Esophagus muscularis mucosa (tissue), 4 donors: ENCODE data around the gene IL21R. TPM values are rescaled to one million over a fixed set of nuclear protein-coding genes. Genes with fewer than 3 reads are reported as not detected.

ENCODE experiments used
- DNase-seq: peaks from one replicate; pipeline ENCODE4 v3.0.0-alpha.2; 2017; ENCODE audit errors: extremely low spot score
- H3K27ac ChIP-seq, 4 donors: fragments of 200-600 bp; sonication (generic); replicated peaks in 1 of 4; 1 replicate in 3 of 4; 2 replicates in 1 of 4; pipeline ENCODE4 v1.5.1; 2016 to 2019; ENCODE audit warnings: mild to moderate bottlenecking in 1 of 4
- H3K27me3 ChIP-seq, 4 donors: fragments of 200-600 bp; sonication (generic); one replicate each; pipeline versions ENCODE4 v1.5.1 to v1.6.0; 2016 to 2019
- H3K36me3 ChIP-seq, 4 donors: fragments of 200-600 bp; sonication (generic); one replicate each; pipeline ENCODE4 v1.5.1; 2016 to 2019
- H3K4me1 ChIP-seq, 4 donors: fragments of 200-600 bp; sonication (generic); one replicate each; pipeline ENCODE4 v1.5.1; 2016 to 2019
- H3K4me3 ChIP-seq, 4 donors: fragments of 200-600 bp; sonication (generic); 1 replicate in 2 of 4; 2 replicates in 2 of 4; pipeline ENCODE4 v1.5.1; 2016 to 2019; ENCODE audit warnings: mild to moderate bottlenecking in 4 of 4, moderate library complexity in 1 of 4
- H3K9me3 ChIP-seq, 4 donors: fragments of 200-600 bp; sonication (generic); 1 replicate in 3 of 4; 2 replicates in 1 of 4; pipeline ENCODE4 v1.5.1; 2016 to 2019
- EP300 ChIP-seq: sonication (generic); formaldehyde crosslinking; IDR thresholded peaks from one replicate; pipeline ENCODE4 v1.6.1; 2017; ENCODE audit warnings: antibody characterized with exemption
- POLR2A ChIP-seq: fragments of 450-650 bp; IDR thresholded peaks from one replicate; pipeline ENCODE4 v1.6.1; 2017; ENCODE audit warnings: antibody characterized with exemption, moderate library complexity, mild to moderate bottlenecking, low read depth
- POLR2AphosphoS5 ChIP-seq, 2 donors: sonication (generic); formaldehyde crosslinking; IDR thresholded peaks; one replicate each; pipeline ENCODE4 v1.6.1; 2017; ENCODE audit warnings: antibody characterized with exemption in 2 of 2
- WGBS: methylation state at CpG from one replicate; pipeline ENCODE4 v1.1.5; 2018; 5-methylcytosine and 5-hydroxymethylcytosine counted together
- intact Hi-C: fragments of 100-400 bp; cut with DNase I; formaldehyde crosslinking; loops from one replicate; pipeline ENCODE4 v1.15.1; 2023
- total RNA-seq, 4 donors: library from RNA; depleted of rRNA; stranded (reverse); fragments of >200 nt; gene quantifications; one replicate each; pipeline versions ENCODE4 v1.1.0 to v1.2.1, GENCODE V29; 2016
- TF ChIP-seq, protein P1 (sequence below), 3 experiments: fragments of 200-600 bp in 2 of 3; fragments of 450-650 bp in 1 of 3; sonication (generic) in 2 of 3; IDR thresholded peaks; one replicate each; pipeline ENCODE4 v1.5.1; 2017 to 2019; ENCODE audit warnings: antibody characterized with exemption in 3 of 3, mild to moderate bottlenecking in 2 of 3, moderate library complexity in 1 of 3

IL21R gene
- total RNA-seq, 4 donors from 2014 or later: under 0.01 to 0.50 (median 0.17) TPM; not detected in 1

DNA sequence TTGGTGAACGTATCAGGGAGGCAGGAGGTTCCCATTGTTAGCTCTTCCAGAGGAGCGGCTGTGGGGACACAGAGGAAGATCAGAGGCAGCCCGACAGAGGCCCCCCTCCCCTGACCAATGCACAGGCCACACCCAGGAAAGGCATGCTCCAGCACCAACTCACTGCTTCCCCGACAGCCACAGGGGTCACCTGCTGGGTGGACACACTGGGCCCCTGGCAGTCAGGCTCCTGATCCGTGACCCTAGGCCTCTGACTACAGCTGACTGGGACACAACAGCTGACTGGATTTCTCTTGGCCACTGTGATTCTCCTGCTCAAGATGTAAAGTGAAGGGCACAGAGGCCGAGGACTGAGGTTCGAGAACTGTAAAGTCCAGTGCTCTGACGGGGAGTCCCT, 63.5 kb downstream of the IL21R start:
- no peak for DNase-seq
- 85% methylated on average over 7 of the region's 8 CpGs for WGBS
- Histone ChIP-seq H3K9me3 (no peaks in the 10 kb centered on the region), H3K4me1 (peaks cover 11 to 21% (median 20%) of the 10 kb centered on the region in 4 donors), H3K27me3 (no peaks in the 10 kb centered on the region), H3K4me3 (no peak overlapping the region), H3K27ac (no peak overlapping the region), H3K36me3 (peaks cover 88 to 100% (median 100%) of the 10 kb centered on the region in 4 donors)
- intact Hi-C loops: no loop called here
- TF ChIP-seq POLR2A (no peak), EP300 (no peak), POLR2AphosphoS5 (IDR thresholded peaks at IDR 0.05) (no peak)
- TF ChIP-seq, protein P1, sequence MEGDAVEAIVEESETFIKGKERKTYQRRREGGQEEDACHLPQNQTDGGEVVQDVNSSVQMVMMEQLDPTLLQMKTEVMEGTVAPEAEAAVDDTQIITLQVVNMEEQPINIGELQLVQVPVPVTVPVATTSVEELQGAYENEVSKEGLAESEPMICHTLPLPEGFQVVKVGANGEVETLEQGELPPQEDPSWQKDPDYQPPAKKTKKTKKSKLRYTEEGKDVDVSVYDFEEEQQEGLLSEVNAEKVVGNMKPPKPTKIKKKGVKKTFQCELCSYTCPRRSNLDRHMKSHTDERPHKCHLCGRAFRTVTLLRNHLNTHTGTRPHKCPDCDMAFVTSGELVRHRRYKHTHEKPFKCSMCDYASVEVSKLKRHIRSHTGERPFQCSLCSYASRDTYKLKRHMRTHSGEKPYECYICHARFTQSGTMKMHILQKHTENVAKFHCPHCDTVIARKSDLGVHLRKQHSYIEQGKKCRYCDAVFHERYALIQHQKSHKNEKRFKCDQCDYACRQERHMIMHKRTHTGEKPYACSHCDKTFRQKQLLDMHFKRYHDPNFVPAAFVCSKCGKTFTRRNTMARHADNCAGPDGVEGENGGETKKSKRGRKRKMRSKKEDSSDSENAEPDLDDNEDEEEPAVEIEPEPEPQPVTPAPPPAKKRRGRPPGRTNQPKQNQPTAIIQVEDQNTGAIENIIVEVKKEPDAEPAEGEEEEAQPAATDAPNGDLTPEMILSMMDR (IDR thresholded peaks at IDR 0.05): no peak

DNA sequence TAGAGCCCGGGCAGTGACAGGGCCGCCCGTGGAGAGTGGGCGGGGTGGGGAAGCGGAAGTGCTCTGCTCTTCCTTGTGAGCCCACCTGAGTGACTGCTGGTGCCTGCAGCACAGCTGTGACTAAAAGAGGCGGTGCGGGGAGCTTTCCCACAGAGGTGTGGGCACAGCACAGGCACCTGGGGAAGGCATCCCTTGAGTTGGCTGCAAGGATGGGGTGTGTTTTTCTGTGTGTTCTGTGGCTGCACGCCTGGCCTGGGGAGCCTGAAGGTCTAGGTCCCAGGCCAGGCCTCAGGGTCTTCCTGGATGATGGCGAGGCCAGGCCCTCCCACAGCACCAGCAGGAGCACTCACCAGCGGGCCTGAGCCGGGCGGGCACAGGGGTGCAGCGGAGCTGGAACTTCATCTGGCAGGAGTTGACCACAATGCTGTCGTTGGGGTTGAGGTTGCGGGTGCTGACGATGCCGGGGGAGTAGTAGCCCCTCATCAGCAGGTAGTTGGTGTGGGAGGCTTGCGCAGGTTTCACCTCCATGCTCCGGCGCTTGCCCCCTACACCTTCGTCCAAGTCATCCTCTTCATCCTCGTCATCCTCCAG, 67.1 kb downstream of the IL21R start:
- H3K4me1 ChIP-seq: peaks cover 0 to 12% (median 5%) of the 10 kb centered on the region in 4 donors
- no peak overlapping the region for H3K4me3 ChIP-seq
- TF ChIP-seq POLR2A (no peak), EP300 (no peak), POLR2AphosphoS5 (IDR thresholded peaks at IDR 0.05) (no peak)
- TF ChIP-seq, protein P1 (IDR thresholded peaks at IDR 0.05): no peak
- H3K27me3 ChIP-seq: no peaks in the 10 kb centered on the region
- intact Hi-C loops: no loop called here
- no peak overlapping the region for H3K27ac ChIP-seq
- no peak for DNase-seq
- H3K9me3 ChIP-seq: no peaks in the 10 kb centered on the region
- peaks cover 73 to 100% (median 100%) of the 10 kb centered on the region in 4 donors for H3K36me3 ChIP-seq
- 96% methylated on average over 9 of the region's 22 CpGs for WGBS

DNA sequence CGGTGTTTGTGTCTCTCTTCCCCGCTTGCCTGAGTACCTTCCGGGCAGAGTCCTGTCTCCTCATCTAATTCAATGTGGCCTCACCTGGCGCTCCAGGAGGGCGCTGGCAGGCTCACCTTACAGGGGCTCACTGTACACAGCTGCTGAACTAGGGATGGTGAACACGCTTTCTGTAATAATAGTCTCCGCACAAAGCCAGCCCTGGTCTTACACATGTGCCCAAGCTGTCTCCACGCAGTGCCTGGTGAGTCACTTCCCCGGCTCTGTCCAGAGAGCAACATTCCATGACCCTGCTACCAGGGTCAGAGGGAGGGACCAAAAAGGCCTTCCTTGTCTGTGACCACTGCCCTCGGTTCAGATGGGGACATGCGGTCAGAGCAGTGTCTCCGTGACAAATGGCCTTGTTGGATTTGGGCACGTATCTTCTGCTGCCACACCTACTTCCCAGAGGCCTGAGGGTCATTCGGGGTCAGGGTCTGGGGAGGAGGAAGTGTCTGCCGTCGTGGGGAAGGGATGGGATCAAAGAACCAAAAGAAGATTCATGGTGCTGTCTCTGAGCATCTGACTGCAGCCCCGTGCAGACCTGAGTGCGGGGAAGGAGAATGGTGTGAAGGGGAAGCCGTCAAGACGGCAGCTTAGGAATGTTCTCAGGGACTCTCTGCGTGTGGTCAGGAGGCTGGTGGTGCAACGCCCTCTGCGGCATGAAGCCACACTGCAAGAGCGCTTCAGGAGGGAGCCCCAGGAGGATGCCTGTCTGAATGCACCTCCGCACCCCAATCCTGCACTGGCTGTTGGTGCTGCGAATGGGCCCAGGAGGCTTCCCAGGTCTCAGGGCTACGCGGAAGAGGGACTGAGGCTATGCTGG, 68.8 kb downstream of the IL21R start:
- Histone ChIP-seq H3K4me3 (no peak overlapping the region), H3K27ac (peak overlapping the region in 1 of 4 donors; percentile 6), H3K27me3 (no peaks in the 10 kb centered on the region), H3K9me3 (no peaks in the 10 kb centered on the region), H3K4me1 (peaks cover 0 to 12% (median 5%) of the 10 kb centered on the region in 4 donors), H3K36me3 (peaks cover 71 to 100% (median 100%) of the 10 kb centered on the region in 4 donors)
- DNase-seq: no peak
- WGBS: 64% methylated on average over 27 of the region's 28 CpGs
- TF ChIP-seq, protein P1 (IDR thresholded peaks at IDR 0.05): no peak
- TF ChIP-seq POLR2A (no peak), EP300 (no peak), POLR2AphosphoS5 (IDR thresholded peaks at IDR 0.05) (peak; percentile 8 to 27)
- intact Hi-C loops: no loop called here

DNA sequence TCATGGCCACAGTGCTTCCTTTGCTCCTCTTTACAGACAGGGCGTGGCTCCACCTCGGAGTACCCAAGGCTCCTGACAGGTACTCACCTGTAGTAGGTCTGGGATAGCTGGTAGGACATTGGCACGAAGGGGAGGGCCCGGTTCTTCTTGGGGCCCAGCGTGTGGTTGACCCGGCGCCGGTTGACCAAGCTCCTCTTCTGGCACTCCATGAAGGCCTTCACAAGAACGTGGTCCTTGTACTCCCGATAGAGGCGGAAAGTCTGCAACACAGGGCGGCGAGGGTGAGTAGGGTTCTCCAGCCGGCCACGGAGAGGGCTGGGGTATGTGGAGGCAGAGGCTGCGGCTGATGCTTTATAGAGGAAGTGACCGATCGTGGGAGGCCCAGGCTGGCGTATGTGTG, 69.7 kb downstream of the IL21R start:
- Histone ChIP-seq H3K9me3 (no peaks in the 10 kb centered on the region), H3K27me3 (no peaks in the 10 kb centered on the region), H3K36me3 (peaks cover 72 to 100% (median 100%) of the 10 kb centered on the region in 4 donors), H3K4me3 (no peak overlapping the region), H3K4me1 (peaks cover 0 to 12% (median 5%) of the 10 kb centered on the region in 4 donors), H3K27ac (no peak overlapping the region)
- TF ChIP-seq, protein P1 (IDR thresholded peaks at IDR 0.05): no peak
- TF ChIP-seq EP300 (no peak), POLR2AphosphoS5 (IDR thresholded peaks at IDR 0.05) (no peak), POLR2A (no peak)
- intact Hi-C loops: no loop called here
- DNase-seq: no peak
- WGBS: 92% methylated on average over 12 of the region's 19 CpGs
